Measurements from ENCODE around the gene GALNT9.

GALNT9 gene

GRCh38 chr12:132344181-132344580 is 14.8 kb upstream of the GALNT9 start:
- no peak for DNase-seq (ENCODE audit: low spot score)

GRCh38 chr12:132343294-132344004 is 14.1 kb upstream of the GALNT9 start:
- DNase-seq (ENCODE audit: low spot score) = no peak

GRCh38 chr12:132342251-132343227 is 13.2 kb upstream of the GALNT9 start:
- DNase-seq (ENCODE audit: low spot score) = no peak

- no peak for DNase-seq (ENCODE audit: low spot score)
Measured at GRCh38 chr12:132341318-132342050, 12.1 kb upstream of the GALNT9 start.

- no peak for DNase-seq (ENCODE audit: low spot score)
Measured at GRCh38 chr12:132340266-132341035, 11.1 kb upstream of the GALNT9 start.

- DNase-seq (ENCODE audit: low spot score) = no peak
Measured at GRCh38 chr12:132339856-132340255, 10.5 kb upstream of the GALNT9 start.

GRCh38 chr12:132338781-132339180 is 9.4 kb upstream of the GALNT9 start:
- no peak for DNase-seq (ENCODE audit: low spot score)

GRCh38 chr12:132338311-132338710 is 8.9 kb upstream of the GALNT9 start:
- no peak for DNase-seq (ENCODE audit: low spot score)

GRCh38 chr12:132337557-132337956 is 8.2 kb upstream of the GALNT9 start:
- no peak for DNase-seq (ENCODE audit: low spot score)

- DNase-seq (ENCODE audit: low spot score) = no peak
Measured at GRCh38 chr12:132336451-132337413, 7.3 kb upstream of the GALNT9 start.

GRCh38 chr12:132335179-132335756 is 5.9 kb upstream of the GALNT9 start:
- no peak for DNase-seq (ENCODE audit: low spot score)

- no peak for DNase-seq (ENCODE audit: low spot score)
Measured at GRCh38 chr12:132333766-132334165, 4.4 kb upstream of the GALNT9 start.

- no peak for DNase-seq (ENCODE audit: low spot score)
Measured at GRCh38 chr12:132333273-132333672, 3.9 kb upstream of the GALNT9 start.

- DNase-seq (ENCODE audit: low spot score) = no peak
Measured at GRCh38 chr12:132330549-132330881, 1.1 kb upstream of the GALNT9 start.

- DNase-seq (ENCODE audit: low spot score) = no peak
Measured at GRCh38 chr12:132329720-132330548, 545 bp upstream of the GALNT9 start.

GRCh38 chr12:132328282-132329029 is 933 bp downstream of the GALNT9 start:
- no peak for DNase-seq (ENCODE audit: low spot score)

- DNase-seq (ENCODE audit: low spot score) = peak; percentile 86
Measured at GRCh38 chr12:132327336-132328171, 1.8 kb downstream of the GALNT9 start.

- DNase-seq (ENCODE audit: low spot score) = no peak
Measured at GRCh38 chr12:132326646-132327045, 2.7 kb downstream of the GALNT9 start.

All from AG08395 (cell line).